ENCODE results near the gene RELCH. TPM values are rescaled to one million over a fixed set of nuclear protein-coding genes. Genes with fewer than 3 reads are reported as not detected.

Gene RELCH
- total RNA-seq, 4 donors from 2014 or later, result 37.0 to 117 (median 68.7) TPM

DNA sequence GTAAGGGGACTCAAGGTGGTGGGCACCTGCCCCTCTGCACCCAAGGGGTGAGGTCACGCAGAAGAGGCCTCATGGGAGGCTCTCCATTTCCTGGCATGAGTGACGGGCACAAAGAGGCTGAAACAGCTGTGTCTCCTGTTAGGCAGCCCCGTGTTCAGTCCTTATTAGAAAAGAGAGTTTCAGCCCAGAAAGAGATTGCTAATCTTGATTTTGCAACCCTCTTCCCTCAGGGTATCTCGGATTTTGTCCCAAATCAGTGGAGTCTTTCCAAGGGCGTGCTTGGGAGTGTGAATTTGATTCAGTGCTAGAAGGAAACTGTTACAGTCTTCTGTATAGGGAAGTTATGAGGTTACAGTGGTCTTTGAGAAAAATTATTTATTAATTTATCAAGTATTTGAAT, 148.4 kb downstream of the RELCH start:
- intact Hi-C loops (cut with DNase I; ENCODE audit: low total_unique reads) (no loop called here), in situ Hi-C loops (cut with MboI; ENCODE audit: low pct_ligation_motif_present in 1 of 4, low pct_unique_long_range_greater_than_20kb in 1 of 4, low sequenced_read_pairs in 3 of 4) (no loop called here)
- no peak for DNase-seq
- Histone ChIP-seq H3K9me3 (no peaks in the 10 kb centered on the region), H3K36me3 (no peaks in the 10 kb centered on the region), H3K27me3 (peaks cover 2% of the 10 kb centered on the region), H3K4me1 (peaks cover 0 to 57% (median 17%) of the 10 kb centered on the region in 4 donors), H3K4me3 (no peak overlapping the region), H3K27ac (no peak overlapping the region)
- 67 to 75% methylated on average over 1 to 5 of the region's 5 CpGs for WGBS, 2 donors (ENCODE audit: low coverage in 1 of 2)
- TF ChIP-seq EP300 (IDR thresholded peaks at IDR 0.05; ENCODE audit: low read depth), result no peak
- no peak for TF ChIP-seq POLR2AphosphoS5 (IDR thresholded peaks at IDR 0.05)
- TF ChIP-seq, protein P1, sequence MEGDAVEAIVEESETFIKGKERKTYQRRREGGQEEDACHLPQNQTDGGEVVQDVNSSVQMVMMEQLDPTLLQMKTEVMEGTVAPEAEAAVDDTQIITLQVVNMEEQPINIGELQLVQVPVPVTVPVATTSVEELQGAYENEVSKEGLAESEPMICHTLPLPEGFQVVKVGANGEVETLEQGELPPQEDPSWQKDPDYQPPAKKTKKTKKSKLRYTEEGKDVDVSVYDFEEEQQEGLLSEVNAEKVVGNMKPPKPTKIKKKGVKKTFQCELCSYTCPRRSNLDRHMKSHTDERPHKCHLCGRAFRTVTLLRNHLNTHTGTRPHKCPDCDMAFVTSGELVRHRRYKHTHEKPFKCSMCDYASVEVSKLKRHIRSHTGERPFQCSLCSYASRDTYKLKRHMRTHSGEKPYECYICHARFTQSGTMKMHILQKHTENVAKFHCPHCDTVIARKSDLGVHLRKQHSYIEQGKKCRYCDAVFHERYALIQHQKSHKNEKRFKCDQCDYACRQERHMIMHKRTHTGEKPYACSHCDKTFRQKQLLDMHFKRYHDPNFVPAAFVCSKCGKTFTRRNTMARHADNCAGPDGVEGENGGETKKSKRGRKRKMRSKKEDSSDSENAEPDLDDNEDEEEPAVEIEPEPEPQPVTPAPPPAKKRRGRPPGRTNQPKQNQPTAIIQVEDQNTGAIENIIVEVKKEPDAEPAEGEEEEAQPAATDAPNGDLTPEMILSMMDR (IDR thresholded peaks at IDR 0.05), result no peak
- TF ChIP-seq POLR2A (IDR thresholded peaks at IDR 0.05), result no peak

DNA sequence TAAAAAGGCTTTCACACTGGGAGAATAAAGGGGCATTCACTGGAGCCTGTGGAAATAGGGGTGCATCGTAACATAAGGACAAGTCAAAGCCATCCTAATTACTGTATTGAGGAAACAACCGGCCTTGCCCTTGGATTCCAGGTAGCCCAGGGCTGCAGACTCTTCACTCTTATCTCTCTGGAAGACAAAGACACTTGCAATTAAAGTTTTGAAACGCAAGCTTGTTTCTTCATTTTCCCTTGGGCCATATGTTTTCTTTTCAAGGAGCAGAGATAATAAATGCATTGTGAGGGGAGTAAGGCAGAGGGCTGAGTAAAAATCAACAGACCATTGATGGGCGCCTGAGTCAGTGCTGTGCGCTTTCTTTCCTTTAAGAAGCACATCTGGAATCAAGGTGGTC, 149.6 kb downstream of the RELCH start:
- H3K4me1 ChIP-seq, result peaks cover 0 to 46% (median 11%) of the 10 kb centered on the region in 4 donors
- no peak for DNase-seq
- no peak overlapping the region for H3K4me3 ChIP-seq
- in situ Hi-C loops (cut with MboI; ENCODE audit: low pct_ligation_motif_present in 1 of 4, low pct_unique_long_range_greater_than_20kb in 1 of 4, low sequenced_read_pairs in 3 of 4) (no loop called here), intact Hi-C loops (cut with DNase I; ENCODE audit: low total_unique reads) (no loop called here)
- no peak for TF ChIP-seq POLR2AphosphoS5 (IDR thresholded peaks at IDR 0.05)
- TF ChIP-seq, protein P1 (IDR thresholded peaks at IDR 0.05), result no peak
- no peak for TF ChIP-seq EP300 (IDR thresholded peaks at IDR 0.05; ENCODE audit: low read depth)
- TF ChIP-seq POLR2A (IDR thresholded peaks at IDR 0.05), result no peak
- WGBS, 2 donors (ENCODE audit: low coverage in 1 of 2), result 78 to 80% methylated on average over 5 of the region's 5 CpGs
- no peaks in the 10 kb centered on the region for H3K27me3 ChIP-seq
- no peaks in the 10 kb centered on the region for H3K36me3 ChIP-seq
- no peaks in the 10 kb centered on the region for H3K9me3 ChIP-seq
- H3K27ac ChIP-seq, result no peak overlapping the region

DNA sequence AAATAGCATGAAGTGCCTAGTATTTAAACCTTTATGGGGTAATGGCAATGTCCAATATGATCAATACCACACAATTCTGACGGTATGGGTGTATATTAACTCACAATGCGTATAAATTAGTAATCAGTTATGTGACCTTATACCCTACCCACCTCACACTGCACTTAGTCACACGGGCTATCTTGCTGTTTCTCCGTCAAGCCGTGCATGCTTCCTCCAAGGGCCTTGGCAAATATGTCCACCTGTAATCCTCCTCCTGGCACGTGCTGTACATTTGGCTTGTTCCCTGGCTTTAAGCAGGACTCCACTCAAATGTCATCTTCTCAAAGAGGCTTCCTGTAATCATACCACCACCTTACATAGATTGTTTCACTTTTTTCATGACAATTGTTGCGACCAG, 150.3 kb downstream of the RELCH start:
- TF ChIP-seq POLR2AphosphoS5 (IDR thresholded peaks at IDR 0.05) (no peak), EP300 (IDR thresholded peaks at IDR 0.05; ENCODE audit: low read depth) (no peak), POLR2A (IDR thresholded peaks at IDR 0.05) (no peak)
- TF ChIP-seq, protein P1 (IDR thresholded peaks at IDR 0.05), result no peak
- Histone ChIP-seq H3K27me3 (no peaks in the 10 kb centered on the region), H3K27ac (no peak overlapping the region), H3K4me3 (no peak overlapping the region), H3K4me1 (peaks cover 0 to 39% (median 11%) of the 10 kb centered on the region in 4 donors), H3K36me3 (no peaks in the 10 kb centered on the region), H3K9me3 (no peaks in the 10 kb centered on the region)
- DNase-seq, result no peak
- in situ Hi-C loops (cut with MboI; ENCODE audit: low pct_ligation_motif_present in 1 of 4, low pct_unique_long_range_greater_than_20kb in 1 of 4, low sequenced_read_pairs in 3 of 4), result no loop called here
- WGBS, 2 donors (ENCODE audit: low coverage in 1 of 2), result 74 to 91% methylated on average over 7 of the region's 7 CpGs
- intact Hi-C loops (cut with DNase I; ENCODE audit: low total_unique reads), result no loop called here

DNA sequence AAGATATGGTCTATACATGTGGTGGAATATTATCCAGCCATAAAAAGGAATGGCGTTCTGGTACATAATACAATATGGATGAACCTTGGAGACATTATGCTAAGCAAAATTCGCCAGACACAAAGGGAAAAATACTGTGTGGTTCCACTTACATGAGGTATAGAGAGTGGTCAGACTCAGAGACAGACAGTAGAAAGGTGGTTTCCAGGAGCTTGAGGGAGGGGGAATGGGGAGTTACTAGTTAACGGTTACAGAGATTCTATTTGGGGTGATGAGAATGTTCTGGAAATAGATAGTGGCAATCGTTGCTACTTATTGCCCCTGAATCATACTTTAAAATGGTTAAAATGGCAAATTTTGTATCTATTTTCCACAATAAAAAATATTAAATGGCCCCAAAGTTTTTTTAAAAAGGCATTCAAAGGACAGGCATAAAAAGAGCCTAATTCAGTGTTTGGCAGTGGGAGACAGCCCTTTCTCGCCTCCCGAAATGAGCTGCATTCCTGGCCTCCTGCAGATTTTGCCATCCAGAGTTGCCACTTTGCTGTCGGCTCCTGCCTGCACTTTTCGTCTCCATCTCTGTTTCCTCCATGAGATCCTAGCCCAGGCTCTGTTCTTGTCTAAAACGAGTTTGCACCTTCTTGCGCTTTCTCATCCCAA, 151.5 kb downstream of the RELCH start:
- peak overlapping the region; percentile 8 to 43 (median 26) for H3K27ac ChIP-seq

More for the DNA sequence above, 151.5 kb downstream of the RELCH start:
- WGBS, 2 donors (ENCODE audit: low coverage in 1 of 2), result 77 to 80% methylated on average over 10 of the region's 10 CpGs
- no peak overlapping the region for H3K4me3 ChIP-seq
- H3K9me3 ChIP-seq, result no peaks in the 10 kb centered on the region
- H3K36me3 ChIP-seq, result no peaks in the 10 kb centered on the region
- TF ChIP-seq EP300 (IDR thresholded peaks at IDR 0.05; ENCODE audit: low read depth) (no peak), POLR2AphosphoS5 (IDR thresholded peaks at IDR 0.05) (no peak), POLR2A (IDR thresholded peaks at IDR 0.05) (no peak)
- TF ChIP-seq, protein P1 (IDR thresholded peaks at IDR 0.05), result no peak
- no peaks in the 10 kb centered on the region for H3K27me3 ChIP-seq
- in situ Hi-C loops (cut with MboI; ENCODE audit: low pct_ligation_motif_present in 1 of 4, low pct_unique_long_range_greater_than_20kb in 1 of 4, low sequenced_read_pairs in 3 of 4), result no loop called here
- intact Hi-C loops (cut with DNase I; ENCODE audit: low total_unique reads), result no loop called here
- peaks cover 0 to 34% (median 7%) of the 10 kb centered on the region in 4 donors for H3K4me1 ChIP-seq
- no peak for DNase-seq
